Measurements from ENCODE around the gene TIMP2.

Gene TIMP2

DNA sequence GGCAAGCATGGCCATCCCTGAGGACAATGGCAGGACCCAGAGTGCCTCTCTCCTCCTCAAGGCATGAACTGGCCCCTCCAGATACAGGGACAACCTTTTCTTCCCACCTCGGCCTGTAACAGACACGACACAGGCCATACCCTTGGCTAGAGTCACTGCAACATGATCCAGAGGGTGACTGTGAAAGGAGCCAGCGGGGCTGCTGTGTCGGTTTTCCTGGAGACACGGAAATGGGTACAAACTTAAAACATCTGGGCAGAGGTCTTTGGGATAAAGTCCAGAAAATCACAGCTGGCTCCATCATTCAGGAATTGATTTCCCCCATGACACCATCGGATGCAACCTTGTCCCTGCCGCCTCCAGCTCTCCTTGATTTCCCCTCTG is 27.5 kb downstream of the TIMP2 start:
- TF ChIP-seq, protein P1, sequence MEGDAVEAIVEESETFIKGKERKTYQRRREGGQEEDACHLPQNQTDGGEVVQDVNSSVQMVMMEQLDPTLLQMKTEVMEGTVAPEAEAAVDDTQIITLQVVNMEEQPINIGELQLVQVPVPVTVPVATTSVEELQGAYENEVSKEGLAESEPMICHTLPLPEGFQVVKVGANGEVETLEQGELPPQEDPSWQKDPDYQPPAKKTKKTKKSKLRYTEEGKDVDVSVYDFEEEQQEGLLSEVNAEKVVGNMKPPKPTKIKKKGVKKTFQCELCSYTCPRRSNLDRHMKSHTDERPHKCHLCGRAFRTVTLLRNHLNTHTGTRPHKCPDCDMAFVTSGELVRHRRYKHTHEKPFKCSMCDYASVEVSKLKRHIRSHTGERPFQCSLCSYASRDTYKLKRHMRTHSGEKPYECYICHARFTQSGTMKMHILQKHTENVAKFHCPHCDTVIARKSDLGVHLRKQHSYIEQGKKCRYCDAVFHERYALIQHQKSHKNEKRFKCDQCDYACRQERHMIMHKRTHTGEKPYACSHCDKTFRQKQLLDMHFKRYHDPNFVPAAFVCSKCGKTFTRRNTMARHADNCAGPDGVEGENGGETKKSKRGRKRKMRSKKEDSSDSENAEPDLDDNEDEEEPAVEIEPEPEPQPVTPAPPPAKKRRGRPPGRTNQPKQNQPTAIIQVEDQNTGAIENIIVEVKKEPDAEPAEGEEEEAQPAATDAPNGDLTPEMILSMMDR (IDR thresholded peaks at IDR 0.05) = no peak

DNA sequence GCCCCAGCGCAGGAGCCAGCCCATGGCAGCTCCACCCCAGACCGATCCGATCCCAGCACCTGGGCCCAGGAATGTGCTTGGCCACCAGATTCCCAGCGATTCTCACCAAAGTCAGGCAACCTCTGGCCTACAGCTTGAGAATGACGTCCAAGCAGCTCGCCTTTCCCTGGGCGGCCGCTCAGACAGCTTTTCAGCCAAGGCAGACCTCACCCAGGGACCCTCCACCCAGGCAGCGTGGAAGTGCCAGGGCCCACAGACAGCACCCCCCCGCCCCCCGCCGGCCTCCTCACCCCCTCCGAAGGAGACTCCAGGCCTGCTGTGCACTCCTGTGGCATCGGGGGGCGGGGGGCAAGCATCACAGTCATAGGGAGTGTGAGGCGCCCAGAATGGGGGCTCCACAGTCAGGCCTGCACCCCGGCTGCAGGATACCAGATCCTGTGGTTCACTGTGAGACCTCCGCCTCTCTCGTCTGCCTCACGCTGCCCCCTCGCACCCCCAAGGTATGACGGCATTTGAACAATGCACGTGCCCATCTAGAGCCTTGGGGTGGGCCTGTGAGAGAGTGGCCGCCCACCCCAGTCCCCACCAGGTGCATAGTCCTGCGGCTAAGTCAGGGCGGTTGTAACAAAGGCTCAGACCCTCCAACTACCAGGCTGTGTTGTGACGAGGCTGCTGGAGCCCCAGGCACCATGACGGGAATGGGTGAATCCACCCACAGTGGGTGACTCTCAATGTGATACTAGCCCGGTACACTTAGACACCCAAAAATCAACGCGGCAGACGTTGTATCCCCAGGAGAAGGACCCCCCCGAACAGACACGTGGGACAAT is 28.1 kb downstream of the TIMP2 start:
- TF ChIP-seq, protein P1 (IDR thresholded peaks at IDR 0.05) = no peak

DNA sequence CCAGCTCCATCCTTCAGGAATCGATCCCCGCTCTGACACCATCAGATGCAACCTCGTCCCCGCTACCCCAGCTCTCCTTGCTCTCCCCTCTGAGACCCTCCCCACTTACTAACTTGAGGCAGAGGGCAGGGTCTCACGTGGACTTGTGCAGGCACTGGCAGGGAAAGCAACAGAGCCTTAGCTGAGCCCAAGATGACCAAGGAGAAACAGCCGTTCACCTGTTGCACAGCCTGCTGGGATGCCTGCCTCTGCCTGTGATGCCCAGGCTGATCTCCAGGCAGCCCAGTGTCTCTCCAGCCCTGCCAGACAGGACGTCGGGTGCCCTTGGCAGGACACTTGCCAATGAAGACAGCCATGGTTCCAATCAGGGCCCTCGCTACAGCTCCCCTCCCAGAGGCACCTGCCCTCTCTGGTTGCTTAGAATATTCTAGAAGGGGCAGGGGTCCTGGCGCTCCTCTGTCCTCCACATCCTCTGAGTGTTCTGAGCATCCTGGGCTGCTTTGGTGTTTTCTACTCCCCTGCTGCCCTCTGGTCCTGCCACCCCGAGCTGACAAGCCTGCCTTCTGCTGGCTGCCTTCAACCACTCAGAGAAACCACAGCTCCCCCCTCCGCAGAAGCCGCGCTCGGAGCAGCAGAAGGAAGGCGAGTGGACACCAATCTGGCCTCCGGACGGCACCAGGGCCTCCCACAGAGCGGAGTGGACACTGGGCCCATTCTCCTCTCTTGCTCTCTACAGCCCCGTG is 28.9 kb downstream of the TIMP2 start:
- TF ChIP-seq, protein P1 (IDR thresholded peaks at IDR 0.05) = no peak

DNA sequence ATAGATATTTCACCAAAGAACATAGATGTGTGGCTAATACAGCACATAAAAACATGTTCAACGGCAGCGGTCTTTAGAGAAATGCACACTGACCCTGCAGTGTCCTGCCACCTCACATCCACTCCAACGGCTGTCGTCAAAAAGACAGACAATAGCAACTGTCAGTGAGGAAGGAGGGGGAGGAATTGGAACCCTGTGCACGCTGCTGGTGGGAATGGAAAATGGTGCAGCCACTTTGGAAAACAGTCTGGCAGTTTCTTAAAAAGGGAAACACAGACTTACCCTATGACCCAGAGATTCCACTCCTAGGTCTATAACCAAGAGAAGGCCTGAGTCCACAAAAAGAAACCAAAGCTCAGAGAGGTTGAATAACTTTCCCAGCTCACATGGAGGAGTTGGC is 29.9 kb downstream of the TIMP2 start:
- TF ChIP-seq, protein P1 (IDR thresholded peaks at IDR 0.05) = no peak

DNA sequence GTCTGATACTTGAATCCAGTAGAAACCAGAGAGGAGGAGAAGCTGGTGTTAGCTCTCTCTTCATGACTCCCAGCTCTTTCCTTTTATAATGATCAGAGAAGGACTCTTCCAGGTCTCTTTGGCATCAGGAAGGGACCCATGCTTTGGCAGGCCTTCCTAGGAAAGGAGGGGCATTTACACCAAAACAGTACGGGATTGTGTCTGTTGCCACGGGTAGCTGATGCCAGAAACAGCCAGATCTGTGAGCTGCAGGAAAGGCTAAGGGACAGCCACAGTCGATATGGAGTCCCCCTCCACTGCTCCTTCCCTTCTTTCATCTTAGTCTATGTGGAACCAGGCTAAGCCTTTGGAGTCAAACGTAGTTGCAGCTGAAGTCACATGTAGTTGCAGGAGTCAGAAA is 31.5 kb downstream of the TIMP2 start:
- TF ChIP-seq, protein P1 (IDR thresholded peaks at IDR 0.05) = no peak

DNA sequence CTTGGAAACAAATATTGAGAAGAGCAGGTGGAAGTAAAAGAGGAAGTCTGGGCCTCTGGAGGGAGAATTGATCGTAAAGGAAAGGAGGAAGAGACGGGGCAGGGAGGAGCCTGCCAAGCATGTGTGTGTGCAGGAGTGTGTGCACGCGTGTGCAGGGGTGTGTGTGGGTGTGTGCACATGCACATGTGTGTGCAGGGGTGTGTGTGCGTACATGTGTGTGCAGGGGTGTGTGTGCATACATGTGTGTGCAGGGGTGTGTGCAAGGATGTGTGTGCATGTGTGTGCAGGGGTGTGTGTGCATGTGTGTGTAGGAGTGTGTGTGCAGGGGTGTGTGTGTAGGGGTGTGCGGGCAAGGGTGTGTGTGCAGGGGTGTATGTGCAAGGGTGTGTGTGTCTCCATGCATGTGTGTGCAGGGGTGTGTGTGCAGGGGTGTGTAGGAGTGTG is 32.2 kb downstream of the TIMP2 start:
- TF ChIP-seq, protein P1 (IDR thresholded peaks at IDR 0.05) = no peak

DNA sequence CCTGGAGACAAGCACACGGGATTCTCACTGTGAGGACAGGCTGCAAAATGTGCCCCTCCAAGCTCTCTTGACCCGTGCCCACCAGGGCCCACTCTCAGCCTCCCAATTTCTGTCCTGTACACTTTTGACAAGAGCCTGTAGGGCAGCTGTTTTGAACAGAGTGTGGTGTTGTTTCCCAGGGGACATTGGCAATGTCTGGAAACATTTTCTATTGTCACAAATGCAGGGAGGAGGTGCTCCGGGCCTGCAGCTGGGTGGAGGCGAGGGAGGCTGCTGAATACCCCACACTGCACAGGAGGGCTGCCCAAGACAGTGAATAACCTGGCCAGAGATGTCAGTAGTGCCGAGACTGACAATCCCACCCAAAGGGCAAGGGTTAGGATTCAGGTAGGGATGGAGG is 32.7 kb downstream of the TIMP2 start:
- TF ChIP-seq, protein P1 (IDR thresholded peaks at IDR 0.05) = no peak
